Epithelial cell of prostate (primary cell): ENCODE measurements around the gene SPN.
"Not testable (repeated sequence)": the region's sequence is repeated elsewhere in the genome, so short reads cannot be mapped to it uniquely, and the experiment has no call there.

Experiments used
- DNase-seq: peaks from one replicate; pipeline ENCODE4 v3.0.0-alpha.2; 2011; ENCODE audit warnings: low read depth, low spot score
- H3K27ac ChIP-seq: fragments of 450-650 bp; 2 replicates; pipeline ENCODE4 v1.5.1; 2017; ENCODE audit warnings: mild to moderate bottlenecking

The SPN gene

GRCh38 chr16:29644973-29645693 is 17.9 kb upstream of the SPN start:
- no peak overlapping the region for H3K27ac ChIP-seq
- DNase-seq, result no peak

- H3K27ac ChIP-seq, result no peak overlapping the region
- DNase-seq, result no peak
Observed at GRCh38 chr16:29645694-29646187, 17.3 kb upstream of the SPN start.

DNA sequence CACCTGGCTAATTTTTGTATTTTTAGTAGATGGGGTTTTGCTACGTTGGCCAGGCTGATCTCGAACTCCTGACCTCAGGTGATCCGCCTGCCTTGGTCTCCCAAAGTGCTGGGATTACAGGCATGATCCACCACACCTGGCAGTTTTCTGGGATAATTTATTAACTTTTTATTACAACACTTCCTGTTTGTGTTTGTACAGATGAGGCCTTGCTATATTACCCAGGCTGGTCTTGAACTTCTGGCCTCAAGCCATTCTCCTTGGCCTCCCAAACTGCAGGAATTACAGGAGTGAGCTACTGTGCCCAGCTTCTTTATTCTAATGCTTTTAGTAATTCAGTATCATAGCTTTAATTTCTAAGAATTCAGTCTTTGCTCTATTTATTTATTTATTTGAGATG is 16.1 kb upstream of the SPN start:
- DNase-seq, result no peak
- no peak overlapping the region for H3K27ac ChIP-seq

- DNase-seq, result no peak
- no peak overlapping the region for H3K27ac ChIP-seq
Observed at GRCh38 chr16:29649588-29650494, 13.2 kb upstream of the SPN start.

DNA sequence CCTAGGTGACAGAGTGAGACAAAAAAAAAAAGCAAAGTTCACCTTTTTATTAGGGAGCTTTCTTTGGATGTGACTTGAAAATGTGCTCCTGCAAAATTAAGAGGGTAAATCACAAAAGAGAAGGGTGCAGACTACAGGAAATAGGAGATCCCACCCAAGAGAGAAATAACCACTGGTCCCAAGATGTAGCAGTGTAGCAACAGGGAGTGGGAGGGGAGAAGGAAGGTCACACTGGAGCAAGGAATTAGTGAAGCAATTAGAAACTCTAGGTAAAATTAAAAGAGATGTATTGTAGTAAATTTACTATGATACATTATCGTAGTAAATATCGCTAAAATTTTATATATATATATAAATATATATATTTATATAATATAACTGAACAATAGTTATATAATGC is 12.3 kb upstream of the SPN start:
- DNase-seq, result no peak
- H3K27ac ChIP-seq, result no peak overlapping the region

DNA sequence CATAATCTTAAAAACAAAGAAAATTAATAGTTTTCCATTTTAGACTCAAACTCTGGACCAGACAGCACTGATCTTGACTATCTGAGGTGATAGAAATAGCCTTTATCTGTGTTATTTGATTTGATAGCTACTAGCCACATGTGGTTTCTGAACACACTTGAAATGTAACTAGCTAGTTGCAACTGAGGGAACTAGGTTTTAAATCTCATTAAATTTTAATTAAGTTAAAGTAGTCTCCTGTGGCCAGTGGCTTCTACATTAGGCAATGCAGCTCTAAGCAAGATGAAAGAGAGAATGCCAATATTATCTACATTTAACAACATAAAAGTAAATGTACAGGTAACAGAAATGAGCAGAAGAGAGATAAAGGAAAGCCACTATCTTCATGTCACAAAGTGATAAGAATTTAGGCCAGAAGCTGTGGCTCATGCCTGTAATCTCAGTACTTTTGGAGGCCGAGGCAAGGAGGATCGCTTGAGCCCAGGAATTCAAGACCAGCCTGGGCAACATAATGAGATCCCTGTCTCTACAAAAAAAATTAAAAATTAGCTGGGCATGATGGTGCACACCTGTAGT is 11.2 kb upstream of the SPN start:
- no peak for DNase-seq
- H3K27ac ChIP-seq, result no peak overlapping the region

DNA sequence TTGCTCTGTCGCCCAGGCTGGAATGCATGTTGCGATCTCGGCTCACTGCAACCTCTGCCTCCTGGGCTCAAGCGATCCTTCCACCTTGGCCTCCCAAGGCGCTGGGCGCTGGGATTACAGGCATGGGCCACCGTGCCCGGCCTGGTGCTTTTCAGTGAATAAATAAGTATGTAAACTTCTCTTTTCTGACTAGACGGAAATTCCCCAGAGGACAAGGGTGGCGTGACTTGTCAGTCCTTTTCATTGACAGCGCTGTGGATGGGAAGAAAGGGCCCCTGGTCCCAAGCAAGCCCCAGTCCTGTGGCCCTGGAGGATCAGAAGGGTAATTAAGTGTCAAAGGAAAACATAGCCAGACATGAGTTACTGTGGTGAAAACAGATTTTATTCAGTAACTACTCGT is 9.6 kb upstream of the SPN start:
- DNase-seq, result no peak
- H3K27ac ChIP-seq, result no peak overlapping the region

DNA sequence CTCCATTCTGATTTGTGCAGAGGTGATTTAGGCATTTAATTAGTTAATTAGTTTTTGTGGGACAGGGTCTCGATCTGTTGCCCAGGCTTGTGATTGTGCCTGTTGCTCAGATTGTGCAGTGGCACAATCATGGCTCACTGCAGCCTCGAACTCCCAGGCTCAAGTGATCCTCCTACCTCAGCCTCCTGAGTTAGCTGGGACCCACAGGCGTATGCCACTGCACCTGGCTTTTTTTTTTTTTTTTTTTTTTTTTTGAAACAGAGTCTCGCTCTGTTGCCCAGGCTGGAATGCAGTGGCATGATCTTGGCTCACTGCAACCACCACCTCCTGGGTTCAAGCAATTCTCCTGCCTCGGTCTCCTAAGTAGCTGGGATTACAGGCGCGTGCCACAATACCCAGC is 9.2 kb upstream of the SPN start:
- H3K27ac ChIP-seq, DNase-seq: not testable (repeated sequence)

DNA sequence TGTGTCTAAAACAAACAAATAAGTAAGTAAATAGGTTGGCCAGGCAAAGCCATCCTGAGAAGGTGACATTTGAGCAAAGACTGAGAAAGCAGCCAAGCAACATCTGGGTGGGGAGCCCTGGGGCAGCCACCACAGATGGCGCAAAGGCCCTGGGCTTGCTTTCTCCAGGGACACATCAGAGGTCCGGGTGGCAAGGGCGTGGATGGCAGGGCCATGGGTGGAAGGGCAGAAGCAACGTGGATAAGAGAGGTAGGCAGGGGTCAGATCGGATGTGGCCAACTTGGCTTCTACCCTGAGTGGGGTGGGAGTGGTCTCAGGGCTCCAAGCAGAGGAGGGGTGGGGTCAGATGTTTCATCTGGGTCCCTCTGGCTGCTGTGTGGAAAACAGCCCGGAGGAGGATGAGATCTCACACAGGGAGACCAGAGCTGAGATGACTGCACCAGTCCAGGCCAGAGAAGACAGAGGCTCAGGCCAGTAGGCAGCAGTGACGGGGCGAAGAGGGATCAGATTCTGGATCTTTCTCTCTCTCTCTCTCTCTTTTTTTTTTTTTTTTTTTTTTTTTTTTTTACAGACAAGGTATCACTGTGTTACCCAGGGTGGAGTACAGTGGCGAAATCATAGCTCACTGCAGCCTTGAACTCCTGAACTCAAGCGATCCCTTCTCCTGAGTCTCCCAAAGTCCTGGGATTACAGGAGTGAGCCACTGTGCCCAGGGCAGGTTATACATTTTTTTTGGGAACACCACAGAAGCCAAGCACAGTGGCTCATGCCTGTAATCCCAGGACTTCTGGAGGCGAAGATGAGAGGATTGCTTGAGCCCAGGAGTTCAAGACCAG is 6.1 kb upstream of the SPN start:
- no peak for DNase-seq

GRCh38 chr16:29658705-29659104 is 4.3 kb upstream of the SPN start:
- no peak overlapping the region for H3K27ac ChIP-seq

More for the DNA sequence above, 6.1 kb upstream of the SPN start:
- no peak overlapping the region for H3K27ac ChIP-seq

GRCh38 chr16:29662000-29662728 is 883 bp upstream of the SPN start:
- DNase-seq, result no peak
- no peak overlapping the region for H3K27ac ChIP-seq

More at GRCh38 chr16:29658705-29659104, 4.3 kb upstream of the SPN start:
- no peak for DNase-seq

- no peak overlapping the region for H3K27ac ChIP-seq
- no peak for DNase-seq
Observed at GRCh38 chr16:29662729-29663015, 375 bp upstream of the SPN start.

DNA sequence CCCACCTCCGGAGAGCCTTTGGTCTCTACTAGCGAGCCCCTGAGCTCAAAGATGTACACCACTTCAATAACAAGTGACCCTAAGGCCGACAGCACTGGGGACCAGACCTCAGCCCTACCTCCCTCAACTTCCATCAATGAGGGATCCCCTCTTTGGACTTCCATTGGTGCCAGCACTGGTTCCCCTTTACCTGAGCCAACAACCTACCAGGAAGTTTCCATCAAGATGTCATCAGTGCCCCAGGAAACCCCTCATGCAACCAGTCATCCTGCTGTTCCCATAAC is 702 bp downstream of the SPN start:
- H3K27ac ChIP-seq, result no peak overlapping the region
- no peak for DNase-seq

- no peak overlapping the region for H3K27ac ChIP-seq
- no peak for DNase-seq
Observed at GRCh38 chr16:29664091-29664921, 1.3 kb downstream of the SPN start.

GRCh38 chr16:29665294-29666077 is 2.4 kb downstream of the SPN start:
- no peak for DNase-seq
- no peak overlapping the region for H3K27ac ChIP-seq

DNA sequence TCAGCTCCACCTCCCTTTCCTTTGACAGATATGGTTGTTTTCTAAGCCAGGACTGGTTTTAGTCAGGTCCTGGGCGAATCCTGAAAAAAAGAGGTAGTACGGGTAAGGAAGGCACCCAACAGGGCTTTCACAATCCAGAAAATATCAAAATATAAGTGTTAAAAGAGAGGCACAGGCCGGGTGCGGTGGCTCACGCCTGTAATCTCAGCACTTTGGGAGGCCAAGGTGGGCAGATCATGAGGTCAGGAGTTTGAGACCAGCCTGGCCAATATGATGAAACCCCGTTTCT is 4.2 kb downstream of the SPN start:
- H3K27ac ChIP-seq, DNase-seq: not testable (repeated sequence)

DNA sequence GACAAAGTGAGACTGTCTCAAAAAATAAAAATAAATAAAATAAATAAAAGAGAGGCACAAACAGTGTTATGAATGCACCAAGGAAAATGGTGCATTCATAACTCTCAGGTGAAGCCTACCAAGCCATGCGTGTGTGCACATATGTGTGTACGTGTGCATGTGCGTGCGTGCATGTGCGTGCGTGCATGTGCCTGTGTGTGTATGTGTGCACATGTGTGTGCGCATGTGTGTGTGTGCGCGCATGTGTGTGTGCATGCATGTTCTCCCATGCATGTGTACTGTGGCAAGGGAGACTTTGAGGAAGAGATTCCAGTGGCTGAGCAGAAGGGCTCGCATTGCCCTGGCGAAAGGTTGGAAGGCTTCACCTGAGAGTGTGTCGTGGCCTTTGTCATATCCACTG is 4.7 kb downstream of the SPN start:
- no peak for DNase-seq
- H3K27ac ChIP-seq, result no peak overlapping the region

DNA sequence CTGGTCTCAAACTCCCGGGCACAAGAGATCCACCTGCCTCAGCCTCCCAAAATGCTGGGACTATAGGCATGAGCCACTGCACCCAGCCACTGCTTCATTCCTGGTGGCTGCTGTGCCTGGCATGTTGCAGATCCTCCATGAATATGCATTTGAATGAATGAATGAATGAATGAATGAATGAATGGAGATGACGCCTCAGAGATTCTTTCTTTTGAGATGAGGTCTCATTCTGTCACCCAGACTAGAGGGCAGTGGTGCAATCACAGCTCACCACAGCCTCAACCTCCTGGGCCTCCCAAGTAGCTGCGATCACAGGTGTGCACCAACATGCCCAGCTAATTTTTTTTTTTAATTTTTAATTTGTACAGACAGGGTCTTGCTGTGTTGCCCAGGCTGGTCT is 5.2 kb downstream of the SPN start:
- H3K27ac ChIP-seq, result no peak overlapping the region
- no peak for DNase-seq

GRCh38 chr16:29673501-29673900 is 10.5 kb downstream of the SPN start:
- no peak overlapping the region for H3K27ac ChIP-seq
- DNase-seq, result no peak
